VCaP (cell line): Measurements from ENCODE around the gene SLC2A13.

Experiments used
- H3K27ac ChIP-seq: fragments of 450-650 bp; 2 replicates; pipeline ENCODE4 v1.5.1; 2017
- TF ChIP-seq, protein P1 (sequence below): fragments of 450-650 bp; conservative IDR thresholded peaks from 2 replicates; pipeline ENCODE4 v1.5.1; 2017; ENCODE audit warnings: mild to moderate bottlenecking, moderate library complexity

Gene SLC2A13

DNA sequence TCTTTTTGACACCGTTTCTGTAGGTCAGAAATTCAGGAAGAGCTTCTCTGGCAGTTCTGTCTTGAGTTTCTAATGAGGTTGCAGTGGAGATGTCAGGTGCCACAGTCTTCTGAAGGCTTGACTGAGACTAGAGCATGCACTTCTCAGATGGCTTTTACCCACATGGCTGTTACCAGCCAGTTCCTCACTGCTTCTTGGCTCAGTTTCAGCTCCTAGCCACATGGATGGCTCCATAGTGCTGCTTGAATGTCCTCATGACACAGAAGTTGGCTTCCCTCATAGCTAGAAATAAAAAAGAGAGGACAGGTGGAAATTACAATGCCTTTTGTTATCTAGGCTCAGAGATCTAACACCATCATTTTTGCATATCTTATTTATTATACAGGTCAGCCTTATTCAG lies 38.1 kb upstream of the SLC2A13 start:
- TF ChIP-seq, protein P1, sequence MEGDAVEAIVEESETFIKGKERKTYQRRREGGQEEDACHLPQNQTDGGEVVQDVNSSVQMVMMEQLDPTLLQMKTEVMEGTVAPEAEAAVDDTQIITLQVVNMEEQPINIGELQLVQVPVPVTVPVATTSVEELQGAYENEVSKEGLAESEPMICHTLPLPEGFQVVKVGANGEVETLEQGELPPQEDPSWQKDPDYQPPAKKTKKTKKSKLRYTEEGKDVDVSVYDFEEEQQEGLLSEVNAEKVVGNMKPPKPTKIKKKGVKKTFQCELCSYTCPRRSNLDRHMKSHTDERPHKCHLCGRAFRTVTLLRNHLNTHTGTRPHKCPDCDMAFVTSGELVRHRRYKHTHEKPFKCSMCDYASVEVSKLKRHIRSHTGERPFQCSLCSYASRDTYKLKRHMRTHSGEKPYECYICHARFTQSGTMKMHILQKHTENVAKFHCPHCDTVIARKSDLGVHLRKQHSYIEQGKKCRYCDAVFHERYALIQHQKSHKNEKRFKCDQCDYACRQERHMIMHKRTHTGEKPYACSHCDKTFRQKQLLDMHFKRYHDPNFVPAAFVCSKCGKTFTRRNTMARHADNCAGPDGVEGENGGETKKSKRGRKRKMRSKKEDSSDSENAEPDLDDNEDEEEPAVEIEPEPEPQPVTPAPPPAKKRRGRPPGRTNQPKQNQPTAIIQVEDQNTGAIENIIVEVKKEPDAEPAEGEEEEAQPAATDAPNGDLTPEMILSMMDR = no peak
- H3K27ac ChIP-seq = no peak overlapping the region

DNA sequence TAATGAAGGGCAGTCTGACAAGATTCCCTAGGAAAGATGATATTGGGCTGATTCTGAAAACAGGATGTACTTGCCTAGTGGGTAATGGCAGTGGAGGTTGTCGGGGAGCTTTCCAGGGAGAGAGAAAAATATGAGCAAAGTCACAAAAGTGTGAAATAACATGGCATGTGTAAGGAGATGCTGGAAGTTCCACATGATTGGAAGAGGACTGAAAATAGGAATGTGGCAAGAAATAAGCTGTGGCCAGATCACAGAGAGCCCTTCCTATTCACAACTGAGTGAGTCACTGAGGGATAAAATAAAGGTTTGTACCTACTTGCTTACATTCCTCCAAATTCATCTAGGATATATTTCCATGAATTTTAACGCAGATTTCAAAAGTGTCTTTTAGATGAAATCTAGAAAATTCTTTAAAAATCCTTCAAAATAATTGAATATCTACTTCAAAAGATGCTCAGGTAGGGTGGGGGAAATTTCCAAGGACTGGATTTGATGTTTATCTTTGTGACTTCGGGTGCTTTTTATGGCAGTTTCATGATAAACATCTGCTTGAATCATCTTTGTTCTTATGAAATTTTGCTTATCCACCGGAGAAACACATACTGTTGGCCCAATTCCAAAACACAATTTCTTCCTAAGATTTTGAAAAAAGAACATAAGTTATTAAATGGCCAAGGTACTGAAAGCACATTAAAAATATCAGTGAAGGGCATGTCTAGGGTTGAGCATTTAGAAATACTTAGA lies 36.3 kb upstream of the SLC2A13 start:
- no peak overlapping the region for H3K27ac ChIP-seq
- TF ChIP-seq, protein P1 = no peak

DNA sequence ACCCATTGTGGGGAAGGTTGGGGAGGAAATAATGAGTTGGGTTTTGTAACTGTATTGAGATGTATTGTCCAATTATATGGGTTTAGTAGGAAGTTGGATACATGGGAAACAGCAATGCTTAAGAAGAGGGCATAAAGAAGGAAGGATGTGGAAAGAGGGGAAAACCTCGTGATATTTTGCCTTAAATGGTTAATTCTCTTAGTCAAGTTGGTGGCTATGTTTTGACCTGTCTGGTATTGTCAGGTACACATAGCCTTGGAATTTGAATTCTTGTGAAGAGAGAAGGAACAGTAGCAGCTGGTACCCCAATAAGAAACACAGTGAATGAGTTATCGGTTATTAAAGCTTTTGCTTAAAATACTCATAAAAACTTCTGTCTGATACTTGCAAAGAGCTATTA lies 32.6 kb upstream of the SLC2A13 start:
- no peak overlapping the region for H3K27ac ChIP-seq
- TF ChIP-seq, protein P1 = no peak

DNA sequence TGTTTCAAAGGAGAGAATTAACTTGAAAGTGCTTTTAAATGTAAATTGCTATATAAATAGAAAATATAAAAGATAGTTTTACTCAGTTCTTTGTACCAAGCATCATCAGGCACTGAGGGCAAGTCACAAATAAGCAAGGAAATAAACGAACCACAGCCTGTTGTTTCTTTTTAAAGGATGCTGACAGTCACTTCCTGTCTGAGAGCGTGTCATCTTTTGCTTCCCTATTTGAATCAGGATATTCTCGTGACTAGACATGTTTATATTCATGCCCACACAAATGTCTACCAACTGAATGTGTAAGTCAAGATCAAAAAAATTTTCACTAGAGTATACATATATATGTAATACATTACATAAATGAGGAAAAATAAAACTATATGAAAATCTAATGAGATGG lies 31.4 kb upstream of the SLC2A13 start:
- TF ChIP-seq, protein P1 = no peak
- no peak overlapping the region for H3K27ac ChIP-seq

DNA sequence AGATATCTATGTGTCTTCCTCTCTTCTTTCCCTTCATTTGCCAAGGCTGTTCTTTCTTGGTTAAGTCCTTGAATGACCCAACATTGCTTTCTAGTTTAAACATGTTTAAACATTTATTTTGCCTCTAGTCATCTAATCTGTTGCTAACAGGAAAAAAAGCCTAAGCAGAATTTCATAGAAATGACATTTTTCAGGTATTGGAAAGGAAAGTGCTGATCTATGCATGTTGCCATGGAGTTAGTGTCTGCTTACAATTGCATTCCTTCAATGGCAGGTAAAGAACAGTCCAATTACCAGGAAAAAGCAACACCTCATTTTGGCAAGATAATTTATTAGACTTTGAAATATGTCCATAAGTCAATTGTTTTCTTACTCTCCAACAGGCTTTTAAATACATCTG lies 21.5 kb upstream of the SLC2A13 start:
- no peak overlapping the region for H3K27ac ChIP-seq
- TF ChIP-seq, protein P1 = no peak

DNA sequence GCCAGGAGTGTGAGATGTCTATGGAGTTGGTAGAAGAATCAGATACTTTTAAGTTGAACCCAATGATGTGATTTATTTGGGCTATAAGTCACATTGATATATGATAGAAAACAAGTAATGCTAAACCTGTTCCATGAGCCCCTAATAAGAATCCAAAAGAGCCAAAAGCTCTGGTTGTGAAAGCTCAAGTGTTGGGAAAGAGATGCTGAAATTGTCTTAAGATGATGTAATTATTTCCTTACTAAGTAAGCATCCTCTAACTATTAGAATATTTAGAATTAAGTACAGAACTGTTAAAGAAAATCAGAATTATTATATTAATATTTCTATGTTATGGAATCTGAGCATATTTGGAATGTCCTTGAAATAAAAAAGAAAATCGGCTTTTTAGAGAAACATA lies 17.6 kb upstream of the SLC2A13 start:
- no peak overlapping the region for H3K27ac ChIP-seq
- TF ChIP-seq, protein P1 = no peak

DNA sequence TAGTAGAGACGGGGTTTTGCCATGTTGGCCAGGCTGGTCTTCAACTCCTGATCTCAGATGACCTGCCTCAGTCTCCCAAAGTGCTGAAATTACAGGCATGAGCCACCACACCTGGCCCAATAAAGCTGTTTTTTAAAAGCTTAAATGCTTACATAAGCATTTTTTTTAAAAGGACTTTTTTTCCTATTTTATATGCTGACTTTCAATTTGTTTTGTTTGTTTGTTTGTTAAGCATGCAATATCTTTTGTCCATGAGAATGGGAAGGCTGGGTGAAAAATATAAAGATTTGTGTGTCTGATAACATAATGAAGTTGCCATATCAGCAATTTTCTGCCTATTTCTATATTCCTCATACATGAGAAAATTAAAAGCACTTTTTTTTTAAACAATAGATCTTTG lies 17.0 kb upstream of the SLC2A13 start:
- TF ChIP-seq, protein P1 = no peak
- no peak overlapping the region for H3K27ac ChIP-seq
